HepG2 (cell line): Measurements from ENCODE around the gene ASL. TPM values are rescaled to one million over a fixed set of nuclear protein-coding genes. Genes with fewer than 3 reads are reported as not detected.
A peak's percentile ranks its signal among the peaks of the same experiment; 100 is the strongest.

Experiments
- ARID2 ChIP-seq: sonication (generic); formaldehyde crosslinking; IDR thresholded peaks from 2 replicates; pipeline ENCODE4 v1.8.1; 2022; ENCODE audit warnings: mild to moderate bottlenecking, missing genetic modification reagents, borderline replicate concordance
- FOXM1 ChIP-seq: sonication (generic); formaldehyde crosslinking; IDR thresholded peaks from 2 replicates; pipeline ENCODE4 v1.5.0; 2020; ENCODE audit warnings: missing genetic modification reagents
- HMGXB4 ChIP-seq, 2 experiments: sonication (generic) in 1 of 2; formaldehyde crosslinking in 1 of 2; IDR thresholded peaks; 2 replicates each; pipeline versions ENCODE4 v1.4.0 to v1.6.1; 2018 to 2020; ENCODE audit warnings: missing genetic modification reagents in 2 of 2, borderline replicate concordance in 1 of 2, low read depth in 1 of 2, mild to moderate bottlenecking in 1 of 2, missing biosample characterization in 1 of 2
- IKZF5 ChIP-seq: IDR thresholded peaks from 2 replicates; pipeline ENCODE4 v1.6.1; 2018; ENCODE audit warnings: missing genetic modification reagents, mild to moderate bottlenecking, missing compliant biosample characterization
- PREB ChIP-seq: sonication (generic); formaldehyde crosslinking; IDR thresholded peaks from 2 replicates; pipeline ENCODE4 v1.4.0; 2020; ENCODE audit warnings: missing genetic modification reagents
- PRPF4 ChIP-seq: fragments of 200-400 bp; formaldehyde crosslinking; IDR thresholded peaks from 2 replicates; pipeline ENCODE4 v1.6.1; 2016; ENCODE audit warnings: low read length, low read depth; ENCODE audit not compliant: poor library complexity, severe bottlenecking
- RAD51 ChIP-seq: fragments of 450-650 bp; IDR thresholded peaks from 2 replicates; pipeline ENCODE4 v1.6.1; 2016; ENCODE audit warnings: borderline replicate concordance
- SCMH1 ChIP-seq: sonication (generic); formaldehyde crosslinking; IDR thresholded peaks from 2 replicates; pipeline ENCODE4 v1.9.0; 2021; ENCODE audit warnings: missing genetic modification reagents, mild to moderate bottlenecking, borderline replicate concordance
- ZBTB2 ChIP-seq: sonication (generic); formaldehyde crosslinking; IDR thresholded peaks from 2 replicates; pipeline ENCODE4 v1.8.0; 2022; ENCODE audit warnings: low read depth, missing genetic modification reagents
- ZBTB25 ChIP-seq: IDR thresholded peaks from 2 replicates; pipeline ENCODE4 v1.6.1; 2018; ENCODE audit warnings: missing genetic modification reagents
- ZBTB4 ChIP-seq: sonication (generic); formaldehyde crosslinking; IDR thresholded peaks from 2 replicates; pipeline ENCODE4 v1.4.0; 2020; ENCODE audit warnings: missing genetic modification reagents, mild to moderate bottlenecking, borderline replicate concordance
- ZKSCAN1 ChIP-seq: fragments of 150-350 bp; IDR thresholded peaks from 2 replicates; pipeline ENCODE4 v1.6.1; 2014; ENCODE audit warnings: low read length
- ZNF136 ChIP-seq: sonication (generic); formaldehyde crosslinking; IDR thresholded peaks from 2 replicates; pipeline ENCODE4 v1.8.1; 2022; ENCODE audit warnings: low read depth, mild to moderate bottlenecking, moderate library complexity, missing genetic modification reagents
- ZNF382 ChIP-seq: sonication (generic); formaldehyde crosslinking; IDR thresholded peaks from 2 replicates; pipeline ENCODE4 v1.5.0; 2020; ENCODE audit warnings: missing genetic modification reagents, mild to moderate bottlenecking, borderline replicate concordance
- ZNF383 ChIP-seq: sonication (generic); formaldehyde crosslinking; IDR thresholded peaks from 2 replicates; pipeline ENCODE4 v1.4.0; 2020; ENCODE audit warnings: missing genetic modification reagents, mild to moderate bottlenecking, borderline replicate concordance
- ZNF550 ChIP-seq: sonication (generic); formaldehyde crosslinking; IDR thresholded peaks from 2 replicates; pipeline ENCODE4 v1.4.0; 2020; ENCODE audit warnings: mild to moderate bottlenecking, missing genetic modification reagents, borderline replicate concordance
- ZNF709 ChIP-seq: sonication (generic); formaldehyde crosslinking; IDR thresholded peaks from 2 replicates; pipeline ENCODE4 v1.5.0; 2020; ENCODE audit warnings: mild to moderate bottlenecking, missing genetic modification reagents
- polyA plus RNA-seq, 8 experiments: library from polyadenylated mRNA; depleted of rRNA in 3 of 8; stranded (reverse) in 7 of 8; unstranded in 1 of 8; fragments of >200 nt; fragmentation: Illumina TruSeq in 4 of 8; extraction: Trizol in 4 of 8; gene quantifications; 2 replicates each; pipeline versions ENCODE4 v1.2.1 to v1.2.3, GENCODE V29; 2011 to 2016; ENCODE audit warnings: low read depth in 4 of 8, missing spikeins in 1 of 8, mixed read lengths in 1 of 8; ENCODE audit not compliant: insufficient read depth in 1 of 8
- total RNA-seq, 5 experiments: library from RNA; depleted of rRNA; stranded (reverse); fragments of >200 nt; fragmentation: Illumina TruSeq; extraction: Trizol; gene quantifications; 2 replicates each; pipeline ENCODE4 v1.2.3, GENCODE V29; 2016; ENCODE audit warnings: low read depth in 1 of 5

The ASL gene
- total and polyA plus RNA-seq, 2 of the 13 experiments (the other 11 are each of a cell fraction or from before 2014, with no cell fraction given) = 71.4 to 96.5 TPM

- TF ChIP-seq RAD51 = no peak
- no peak for TF ChIP-seq ZNF382 (CRISPR knock-in tag)
- peak; percentile 57; the same call in 1 of the 2 replicates for TF ChIP-seq ZNF709 (CRISPR knock-in tag)
- TF ChIP-seq SCMH1 (CRISPR knock-in tag) = no peak
- TF ChIP-seq PRPF4 = no peak
- TF ChIP-seq ZNF136 (CRISPR knock-in tag) = 0 out of 2 replicates have a peak, but pooled peaks have one; percentile 33
- TF ChIP-seq IKZF5 (CRISPR knock-in tag) = peak; percentile 68; the same call in 1 of the 2 replicates
- no peak for TF ChIP-seq ZNF383 (CRISPR knock-in tag)
- no peak for TF ChIP-seq FOXM1 (CRISPR knock-in tag)
- TF ChIP-seq HMGXB4 (CRISPR knock-in tag; IDR thresholded peaks at IDR 0.05; ENCODE audit: borderline replicate concordance in 1 of 2, low read depth in 1 of 2) = peak; percentile 50 to 77; a peak in 3 of 4 replicates
- TF ChIP-seq ZKSCAN1 = no peak
- TF ChIP-seq ZBTB2 (CRISPR knock-in tag) = peak; percentile 20; the same call in 1 of the 2 replicates
- no peak for TF ChIP-seq PREB (CRISPR knock-in tag)
- TF ChIP-seq ZNF550 (CRISPR knock-in tag) = no peak
- peak; percentile 28; the same call in 1 of the 2 replicates for TF ChIP-seq ZBTB25 (CRISPR knock-in tag)
- no peak for TF ChIP-seq ZBTB4
- no peak; the same call in 1 of the 2 replicates for TF ChIP-seq ARID2 (CRISPR knock-in tag)
These were observed 39.4 kb downstream of the ASL start, which contains the start of gene CRCP (continued) for GRCh38 chr7:66114743-66115649.
